GM12878 (cell line): ENCODE data around the gene ZNF839. TPM values are rescaled to one million over a fixed set of nuclear protein-coding genes. Genes with fewer than 3 reads are reported as not detected.

Source experiments
- BCLAF1 ChIP-seq: fragments of 450-650 bp; IDR thresholded peaks from 2 replicates; pipeline ENCODE4 v1.6.1; 2017; ENCODE audit warnings: antibody characterized with exemption, mild to moderate bottlenecking, moderate library complexity
- CBX3 ChIP-seq: fragments of 200-600 bp; sonication (generic); IDR thresholded peaks from 2 replicates; pipeline ENCODE4 v1.6.1; 2016; ENCODE audit warnings: low read depth, borderline replicate concordance
- CREM ChIP-seq: IDR thresholded peaks from 2 replicates; pipeline ENCODE4 v1.6.1; 2014; ENCODE audit warnings: antibody characterized with exemption, low read depth
- FOXM1 ChIP-seq: IDR thresholded peaks from 2 replicates; pipeline ENCODE4 v1.6.1; 2012; ENCODE audit warnings: low read depth, mild to moderate bottlenecking, inconsistent platforms, low read length, moderate library complexity
- HDAC6 ChIP-seq: fragments of 200-600 bp; sonication (generic); IDR thresholded peaks from one replicate; pipeline ENCODE4 v1.8.0; 2017; ENCODE audit warnings: antibody characterized with exemption; ENCODE audit not compliant: unreplicated experiment
- IRF4 ChIP-seq: IDR thresholded peaks from 2 replicates; pipeline ENCODE4 v1.6.1; 2011; ENCODE audit warnings: low read depth, low read length
- IRF5 ChIP-seq: fragments of 450-650 bp; IDR thresholded peaks from 2 replicates; pipeline ENCODE4 v1.6.1; 2017; ENCODE audit warnings: borderline replicate concordance
- JUNB ChIP-seq: IDR thresholded peaks from 2 replicates; pipeline ENCODE4 v1.6.1; 2016; ENCODE audit warnings: antibody characterized with exemption, mild to moderate bottlenecking
- JUND ChIP-seq: IDR thresholded peaks from 2 replicates; pipeline ENCODE4 v1.6.1; 2012; ENCODE audit warnings: low read depth, mild to moderate bottlenecking, low read length, improper control_type of control experiment, moderate library complexity
- MEF2B ChIP-seq: fragments of 450-650 bp; IDR thresholded peaks from 2 replicates; pipeline ENCODE4 v1.6.1; 2018; ENCODE audit warnings: mild to moderate bottlenecking, moderate library complexity; ENCODE audit not compliant: partially characterized antibody, poor library complexity, severe bottlenecking
- NBN ChIP-seq: fragments of 450-650 bp; IDR thresholded peaks from 2 replicates; pipeline ENCODE4 v1.6.1; 2016
- NFYB ChIP-seq: IDR thresholded peaks from 2 replicates; pipeline ENCODE4 v1.6.1; 2011; ENCODE audit warnings: low read depth, mild to moderate bottlenecking, low read length, improper control_type of control experiment, moderate library complexity; ENCODE audit not compliant: insufficient read depth
- NRF1 ChIP-seq: conservative IDR thresholded peaks from 2 replicates; pipeline ENCODE4 v1.6.1; 2011; ENCODE audit warnings: mild to moderate bottlenecking, low read depth, low read length, improper control_type of control experiment
- POLR2A ChIP-seq: IDR thresholded peaks from 2 replicates; pipeline ENCODE4 v1.6.1; 2011; ENCODE audit warnings: low read depth, mild to moderate bottlenecking, low read length
- TBL1XR1 ChIP-seq: IDR thresholded peaks from 2 replicates; pipeline ENCODE4 v1.6.1; 2012; ENCODE audit warnings: low read depth, low read length, improper control_type of control experiment
- YY1 ChIP-seq: IDR thresholded peaks from 2 replicates; pipeline ENCODE4 v1.6.1; 2011; ENCODE audit warnings: low read depth, mild to moderate bottlenecking, low read length
- ZBTB4 ChIP-seq: fragments of 450-650 bp; formaldehyde crosslinking; IDR thresholded peaks from 2 replicates; pipeline ENCODE4 v1.4.0; 2022; ENCODE audit warnings: mild to moderate bottlenecking, moderate library complexity
- ZBTB40 ChIP-seq: fragments of 450-650 bp; IDR thresholded peaks from 2 replicates; pipeline ENCODE4 v1.6.1; 2016; ENCODE audit warnings: mild to moderate bottlenecking, moderate library complexity, borderline replicate concordance
- ZNF207 ChIP-seq: fragments of 450-650 bp; IDR thresholded peaks from 2 replicates; pipeline ENCODE4 v1.6.1; 2014; ENCODE audit warnings: antibody characterized with exemption, mild to moderate bottlenecking, borderline replicate concordance
- ZSCAN29 ChIP-seq: fragments of 450-650 bp; IDR thresholded peaks from 2 replicates; pipeline ENCODE4 v1.6.1; 2017; ENCODE audit warnings: mild to moderate bottlenecking, moderate library complexity
- polyA plus RNA-seq, 11 experiments: library from polyadenylated mRNA; depleted of rRNA in 4 of 11; unstranded in 6 of 11; stranded (reverse) in 5 of 11; fragments of >200 nt; fragmentation: Nextera tagmentation in 4 of 11; fragmentation: Illumina TruSeq in 1 of 11; extraction: Ambion mirVana in 4 of 11; extraction: Trizol in 1 of 11; gene quantifications; 1 replicate in 1 of 11; 2 replicates in 10 of 11; pipeline versions ENCODE4 v1.2.1 to v1.2.3, GENCODE V29; 2011 to 2016; ENCODE audit warnings: inconsistent platforms in 2 of 11, missing spikeins in 2 of 11, low read depth in 1 of 11
- total RNA-seq, 4 experiments: library from RNA; depleted of rRNA in 3 of 4; stranded (reverse); fragments of >200 nt in 3 of 4; fragmentation: Illumina TruSeq in 1 of 4; extraction: Trizol in 1 of 4; gene quantifications; 2 replicates each; pipeline versions ENCODE4 v1.2.1 to v1.2.3, GENCODE V29; 2013 to 2021

ZNF839 gene
- total and polyA plus RNA-seq, 10 of the 15 experiments (the other 5 are each of a cell fraction or from before 2014, with no cell fraction given), result 1.4 to 14.4 (median 8.6) TPM

GRCh38 chr14:102319351-102320032 is at the start of gene ZNF839 (continued):
- TF ChIP-seq NFYB, result no peak
- peak; percentile 89 for TF ChIP-seq ZNF207
- TF ChIP-seq HDAC6, result no peak
- no peak for TF ChIP-seq JUND
- TF ChIP-seq NRF1, result no peak
- TF ChIP-seq ZBTB4 (CRISPR knock-in tag), result no peak
- no peak for TF ChIP-seq CBX3
- TF ChIP-seq MEF2B, result peak; percentile 41
- no peak for TF ChIP-seq JUNB
- TF ChIP-seq POLR2A, result peak; percentile 67; the same call in 1 of the 2 replicates
- TF ChIP-seq BCLAF1, result no peak
- TF ChIP-seq TBL1XR1, result no peak
- TF ChIP-seq FOXM1, result no peak
- TF ChIP-seq ZSCAN29, result peak; percentile 62; the same call in 1 of the 2 replicates
- no peak for TF ChIP-seq IRF4
- TF ChIP-seq NBN, result peak; percentile 85
- TF ChIP-seq IRF5, result no peak
- TF ChIP-seq CREM, result peak; percentile 97
- peak; percentile 18; the same call in 1 of the 2 replicates for TF ChIP-seq ZBTB40
- peak; percentile 96 for TF ChIP-seq YY1
